ENCODE results near the gene WNK1.
"Not testable (repeated sequence)": the region's sequence is repeated elsewhere in the genome, so short reads cannot be mapped to it uniquely, and the experiment has no call there.

Gene WNK1

GRCh38 chr12:751999-752694, at the start of gene WNK1:
Gene WNK1, plus strand, starts transcription at chr12:752579. Its CDS starts 987 bp downstream, at chr12:753566.
- peak; percentile 97 for DNase-seq (ENCODE audit: low read depth, low spot score)

DNA sequence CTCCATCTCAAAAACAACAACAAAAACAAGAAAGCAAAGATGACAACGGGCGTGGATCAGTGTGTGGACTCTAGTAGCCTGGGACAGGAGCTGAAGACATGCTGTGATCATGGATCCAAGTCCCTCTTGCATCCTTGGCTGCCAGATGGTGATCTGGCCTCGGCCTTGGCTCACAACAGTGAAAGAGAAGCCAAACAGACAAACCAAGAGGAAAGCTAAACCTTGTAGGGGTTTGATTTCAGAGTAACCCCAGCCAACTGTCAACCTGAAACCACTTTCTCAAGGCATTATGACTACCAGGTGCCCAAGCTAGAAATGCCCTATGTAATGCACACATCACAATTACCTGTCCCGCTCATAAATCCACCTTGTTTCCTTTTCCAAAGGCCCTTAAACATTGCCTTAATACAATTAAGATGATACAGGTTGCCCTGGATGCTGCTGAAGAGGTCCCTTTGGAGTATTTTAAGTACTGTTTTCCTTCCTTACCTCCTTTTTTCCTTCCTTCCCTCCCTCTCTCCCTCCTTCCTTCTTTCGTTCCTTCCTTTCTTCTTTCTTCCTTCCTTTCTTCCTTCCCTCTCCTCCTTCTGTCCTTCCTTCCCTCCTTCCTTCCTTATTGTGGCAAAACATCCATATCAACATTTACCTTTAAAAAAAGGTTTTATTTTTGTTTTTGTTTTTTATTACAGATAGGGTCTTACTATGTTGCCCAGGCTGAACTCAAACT, 47.7 kb upstream of the WNK1 start:
- DNase-seq (ENCODE audit: low read depth, low spot score): no peak

DNA sequence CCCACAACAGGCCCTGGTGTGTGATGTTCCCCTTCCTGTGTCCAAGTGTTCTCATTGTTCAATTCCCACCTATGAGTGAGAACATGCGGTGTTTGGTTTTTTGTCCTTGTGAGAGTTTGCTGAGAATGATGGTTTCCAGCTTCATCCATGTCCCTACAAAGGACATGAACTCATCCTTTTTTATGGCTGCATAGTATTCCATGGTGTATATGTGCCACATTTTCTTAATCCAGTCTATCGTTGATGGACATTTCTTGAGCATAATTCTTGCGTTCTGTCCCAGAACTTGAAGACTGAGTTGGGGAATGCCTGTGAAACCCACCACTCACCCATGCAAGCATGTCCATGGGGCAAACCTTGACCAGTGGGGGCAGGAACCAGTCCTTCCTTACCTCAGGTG, 44.3 kb upstream of the WNK1 start:
- DNase-seq (ENCODE audit: low read depth, low spot score): not testable (repeated sequence)

GRCh38 chr12:709455-710020, 42.8 kb upstream of the WNK1 start:
- DNase-seq (ENCODE audit: low read depth, low spot score): no peak

GRCh38 chr12:712172-712863, 40.1 kb upstream of the WNK1 start:
- DNase-seq (ENCODE audit: low read depth, low spot score): no peak

DNA sequence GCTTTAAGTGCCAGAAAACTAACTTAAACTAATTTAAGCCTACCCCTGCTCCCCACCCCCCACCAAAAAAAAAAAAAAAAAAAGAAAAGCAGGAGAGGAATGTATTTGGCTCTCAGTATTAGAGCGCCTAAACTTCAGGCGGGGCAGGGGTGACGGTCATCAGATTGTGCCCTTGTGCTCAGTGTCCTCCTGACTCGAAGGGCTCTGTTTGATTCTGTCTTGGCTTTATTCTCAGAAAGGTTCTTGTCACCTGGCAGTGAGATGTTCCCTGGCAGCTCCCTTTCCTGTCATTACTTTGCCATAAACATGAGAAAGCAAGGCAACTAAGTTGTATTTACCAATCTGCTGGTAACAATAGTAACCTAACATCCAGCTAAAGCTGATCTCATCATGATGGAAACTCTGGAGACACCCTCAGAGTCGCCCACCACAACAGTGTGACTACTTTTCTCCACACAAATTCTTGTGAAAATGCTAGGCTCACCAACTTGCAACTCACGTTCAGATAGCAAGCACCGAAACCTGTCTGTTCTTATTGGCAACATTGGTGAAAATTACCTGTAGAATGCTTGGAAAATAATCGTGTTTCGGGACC, 39.0 kb upstream of the WNK1 start:
- no peak for DNase-seq (ENCODE audit: low read depth, low spot score)

DNA sequence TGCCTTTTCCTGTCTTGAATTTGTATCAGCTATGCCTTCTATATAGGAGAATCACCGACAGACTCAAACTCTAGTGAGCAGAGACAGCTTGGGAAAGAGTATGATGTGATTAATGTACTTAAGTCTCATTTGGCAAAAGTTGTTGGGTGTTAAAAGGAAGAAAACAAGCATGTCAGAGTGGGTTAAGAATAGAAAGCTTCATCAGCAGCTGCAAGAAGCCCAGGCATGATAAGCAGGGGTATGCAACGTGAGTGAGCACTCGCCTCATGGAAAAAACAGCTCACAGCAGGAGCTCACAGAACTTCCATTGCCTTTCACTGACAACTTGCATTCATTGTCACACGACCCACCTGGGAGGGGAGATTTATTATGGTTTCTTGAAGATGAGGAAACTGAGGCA, 35.9 kb upstream of the WNK1 start:
- no peak for DNase-seq (ENCODE audit: low read depth, low spot score)

GRCh38 chr12:718756-719102, 33.6 kb upstream of the WNK1 start:
- no peak for DNase-seq (ENCODE audit: low read depth, low spot score)

DNA sequence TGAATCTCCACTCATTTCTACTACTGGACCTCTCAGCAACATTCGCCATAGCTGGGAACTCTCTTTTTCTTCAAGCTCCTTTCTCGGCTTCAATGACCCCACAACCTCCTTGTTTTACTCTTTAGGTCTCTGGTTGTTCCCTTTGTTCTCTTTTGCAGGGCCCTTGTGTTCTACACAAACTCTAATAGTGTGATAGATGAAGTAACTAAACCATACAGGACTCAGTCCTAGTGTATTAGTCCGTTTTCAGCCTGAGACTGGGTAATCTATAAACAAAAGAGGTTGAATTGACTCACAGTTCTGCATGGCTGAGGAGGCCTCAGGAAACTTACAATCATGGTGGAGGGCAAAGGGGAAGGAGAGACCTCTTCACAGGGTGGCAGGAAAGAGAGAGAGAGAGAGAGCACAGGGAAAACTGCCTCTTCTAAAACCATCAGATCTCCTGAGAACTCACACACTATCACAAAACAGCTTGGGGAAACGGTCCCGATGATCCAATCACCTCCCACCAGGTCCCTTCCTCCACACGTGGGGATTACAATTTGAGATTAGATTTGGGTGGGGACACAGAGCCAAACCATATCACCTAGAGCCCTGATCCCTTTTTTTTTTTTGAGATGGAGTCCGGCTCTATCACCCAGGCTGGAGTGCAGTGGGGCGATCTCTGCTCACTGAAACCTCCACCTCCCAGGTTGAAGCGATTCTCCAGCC, 32.0 kb upstream of the WNK1 start:
- no peak for DNase-seq (ENCODE audit: low read depth, low spot score)

DNA sequence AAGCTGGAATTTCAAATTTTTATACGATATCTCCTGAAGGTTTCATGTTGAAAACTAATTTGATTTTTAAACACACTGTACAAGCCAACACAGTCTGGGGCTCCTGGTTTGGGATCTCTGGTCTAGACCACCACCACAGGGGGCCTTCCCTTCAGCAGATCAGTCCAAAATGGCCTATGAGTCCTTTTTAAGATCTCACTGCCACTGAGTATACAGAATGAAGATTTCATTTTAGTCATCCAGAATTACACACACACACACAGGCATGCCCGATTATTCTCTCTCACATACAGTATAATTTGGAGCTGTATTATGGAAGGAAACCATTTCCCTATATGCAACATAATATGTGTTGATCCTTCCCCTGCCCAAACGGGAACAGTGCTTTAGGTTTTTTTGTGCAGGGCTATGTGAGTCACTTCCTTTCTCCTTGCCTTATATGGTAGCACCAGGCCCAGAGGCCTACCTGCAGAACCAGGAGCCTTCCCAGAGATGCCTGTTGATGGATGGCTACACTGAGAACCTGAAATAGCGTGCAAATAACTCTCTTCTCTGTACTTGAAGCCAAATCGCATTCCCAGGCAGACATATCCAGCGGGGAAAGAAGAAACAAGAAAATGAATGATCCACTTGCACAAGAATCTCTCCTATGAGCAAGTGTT, 28.1 kb upstream of the WNK1 start:
- DNase-seq (ENCODE audit: low read depth, low spot score): peak; percentile 71

DNA sequence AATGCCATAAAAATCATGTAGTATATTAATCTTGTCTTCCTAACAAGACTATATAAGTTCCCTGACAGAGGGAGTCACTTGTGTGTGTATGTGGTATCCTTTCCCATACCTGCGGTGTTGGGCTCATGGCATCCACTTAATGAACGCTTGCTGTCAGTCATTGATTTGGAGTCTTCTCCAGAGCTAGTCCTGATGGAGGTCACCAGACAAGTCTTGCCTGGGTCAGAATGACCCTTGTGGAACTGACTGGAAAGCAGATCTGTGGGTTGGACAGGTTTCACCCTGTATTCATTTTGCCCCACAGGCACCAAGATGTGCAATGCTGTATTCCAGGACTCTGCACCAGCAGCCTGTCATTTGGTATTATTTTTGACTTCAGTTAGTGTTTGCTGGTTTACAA, 27.3 kb upstream of the WNK1 start:
- no peak for DNase-seq (ENCODE audit: low read depth, low spot score)

GRCh38 chr12:726281-727140, 25.9 kb upstream of the WNK1 start:
- DNase-seq (ENCODE audit: low read depth, low spot score): no peak

DNA sequence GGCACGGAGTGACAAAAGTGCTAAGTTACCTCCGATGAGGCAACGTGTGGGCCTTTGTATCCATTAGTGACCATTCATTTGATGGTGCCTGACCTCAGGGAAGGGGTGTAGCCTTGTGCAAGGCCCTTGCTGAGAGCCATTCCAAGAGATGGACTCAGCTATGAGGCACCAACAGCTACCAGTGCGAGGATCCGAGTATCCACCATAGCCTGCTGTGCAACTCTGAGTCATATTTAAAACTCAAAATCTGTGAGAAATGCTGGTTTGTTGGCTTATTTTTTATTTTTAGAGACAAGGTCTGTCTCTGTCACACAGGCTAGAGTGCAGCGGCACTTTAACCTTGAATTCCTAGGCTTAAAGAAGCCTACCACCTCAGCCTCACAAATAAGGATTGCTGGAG, 25.1 kb upstream of the WNK1 start:
- DNase-seq (ENCODE audit: low read depth, low spot score): no peak

DNA sequence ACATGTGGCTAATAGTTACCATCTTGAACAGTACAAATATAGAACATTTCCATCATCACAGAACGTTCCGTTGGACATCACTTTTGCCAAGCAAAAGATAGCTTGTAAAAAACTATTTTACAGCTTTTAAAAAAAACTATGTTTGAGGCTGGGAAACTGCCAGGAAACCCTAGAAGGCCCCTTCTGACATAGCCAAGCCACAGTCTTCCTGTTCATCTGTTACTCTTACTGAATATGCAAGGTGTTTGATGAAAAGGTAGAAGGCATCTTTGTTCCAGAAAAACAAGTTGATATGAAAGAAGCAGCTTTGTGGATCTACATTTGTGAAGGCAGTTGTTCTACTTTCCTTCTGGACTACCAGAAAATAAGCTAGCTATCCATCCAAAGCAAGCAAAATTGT, 23.6 kb upstream of the WNK1 start:
- DNase-seq (ENCODE audit: low read depth, low spot score): no peak

- DNase-seq (ENCODE audit: low read depth, low spot score): no peak
These were observed 23.2 kb upstream of the WNK1 start for GRCh38 chr12:729221-729620.

- DNase-seq (ENCODE audit: low read depth, low spot score): no peak
These were observed 21.8 kb upstream of the WNK1 start for GRCh38 chr12:730550-730949.

DNA sequence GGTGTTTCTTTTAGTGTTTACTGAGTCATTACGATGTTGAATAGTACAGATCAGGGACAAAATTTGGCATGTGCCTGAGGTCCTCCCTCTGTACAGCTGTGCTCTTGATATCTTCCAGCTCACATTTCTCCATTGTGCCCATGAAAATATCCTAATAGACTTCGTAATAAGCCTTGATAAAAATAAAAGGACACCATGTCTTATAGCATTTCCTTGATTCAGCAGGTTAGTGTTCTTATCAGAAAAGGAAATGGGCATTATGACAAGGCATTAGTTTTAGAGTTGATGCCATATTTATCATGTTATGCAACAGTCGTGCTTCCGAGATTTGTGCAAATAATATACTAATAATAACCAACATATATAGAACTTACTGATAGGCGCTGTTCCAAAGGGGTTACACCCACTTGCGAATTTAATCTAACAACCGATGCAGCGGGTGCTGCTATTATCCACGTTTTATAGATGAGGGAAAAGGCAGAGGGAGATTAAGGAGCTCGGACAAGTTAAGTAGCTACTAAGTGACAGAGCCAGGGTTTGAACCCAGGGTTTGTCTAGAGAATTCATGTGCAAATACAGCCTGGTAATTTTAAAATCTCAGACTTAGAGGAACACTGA, 15.1 kb upstream of the WNK1 start:
- DNase-seq (ENCODE audit: low read depth, low spot score): no peak

GRCh38 chr12:738712-739111, 13.7 kb upstream of the WNK1 start:
- DNase-seq (ENCODE audit: low read depth, low spot score): no peak

- no peak for DNase-seq (ENCODE audit: low read depth, low spot score)
These were observed 13.0 kb upstream of the WNK1 start for GRCh38 chr12:739349-739748.

- peak; percentile 33 for DNase-seq (ENCODE audit: low read depth, low spot score)
These were observed 11.5 kb upstream of the WNK1 start for GRCh38 chr12:740921-741320.
